HepG2 (cell line): ENCODE results near the gene SLC25A52. TPM values are rescaled to one million over a fixed set of nuclear protein-coding genes. Genes with fewer than 3 reads are reported as not detected.

Experiments used
- ATAC-seq: fragments of 200-7000 bp; cut with Tn5 transposase; 3 replicates; pipeline ENCODE4 v1.9.1; 2020; ENCODE audit warnings: mild to moderate bottlenecking, moderate library complexity
- BruUV-seq: library from RNA; stranded (reverse); fragments of 400-500 nt; replicated peaks from 2 replicates; lab custom pipeline; 2021; lab: Mats Ljungman, UMichigan
- CTCF ChIA-PET: fragments of 300-600 bp; formaldehyde crosslinking; extraction: SDS; loops from one replicate; lab custom pipeline; 2021; ENCODE audit warnings: low total read pairs, inconsistent platforms, low intra/inter-chr PET ratio; lab: Yijun Ruan, JAX
- POLR2A ChIA-PET: fragments of 350-600 bp; sonication (Branson Sonifier 250); formaldehyde crosslinking; loops from one replicate; lab custom pipeline; 2020; ENCODE audit warnings: antibody characterized with exemption, inconsistent platforms; lab: Yijun Ruan, JAX
- DNase-seq: peaks from one replicate; pipeline ENCODE4 v3.0.0-alpha.2; 2015; ENCODE audit warnings: low spot score
- FAIRE-seq: peaks from 3 replicates; lab custom pipeline; 2011; peaks lifted over from hg19 to GRCh38; lab: Jason Lieb, UNC
- H2AFZ ChIP-seq: one replicate; pipeline ENCODE4 v1.6.1; 2011; ENCODE audit warnings: low read length, inconsistent platforms
- H3K27ac ChIP-seq: fragments of 300-600 bp; 3 replicates; pipeline ENCODE4 v1.8.0; 2011; ENCODE audit warnings: mixed run types, mild to moderate bottlenecking, mixed read lengths, low read length, inconsistent platforms; ENCODE audit not compliant: insufficient read depth; ENCODE audit errors: extremely low read length
- H3K27me3 ChIP-seq, 2 experiments: fragments of 200-600 bp in 1 of 2; 2 replicates in 1 of 2; 3 replicates in 1 of 2; pipeline versions ENCODE4 v1.6.0 to v1.8.0; 2011; ENCODE audit warnings: low read length in 2 of 2, mild to moderate bottlenecking in 2 of 2, moderate library complexity in 2 of 2, inconsistent platforms in 1 of 2; ENCODE audit not compliant: insufficient read depth in 2 of 2, control insufficient read depth in 1 of 2
- H3K36me3 ChIP-seq, 2 experiments: fragments of 200-600 bp in 1 of 2; replicated peaks in 1 of 2; 2 replicates in 1 of 2; 3 replicates in 1 of 2; pipeline versions ENCODE4 v1.5.1 to v1.8.0; 2011; ENCODE audit warnings: low read length in 2 of 2, inconsistent platforms in 1 of 2; ENCODE audit not compliant: insufficient read depth in 2 of 2, control insufficient read depth in 1 of 2
- H3K4me1 ChIP-seq: 2 replicates; pipeline ENCODE4 v1.5.1; 2012; ENCODE audit warnings: low read length, inconsistent platforms; ENCODE audit not compliant: insufficient read depth
- H3K4me2 ChIP-seq: 2 replicates; pipeline ENCODE4 v1.6.0; 2011; ENCODE audit warnings: low read depth, low read length, inconsistent platforms
- H3K4me3 ChIP-seq, 3 experiments: fragments of 200-600 bp in 1 of 3; sonication (generic), shearing (Covaris generic) in 1 of 3; replicated peaks in 1 of 3; 2 replicates each; pipeline ENCODE4 v1.5.1; 2011 to 2016; ENCODE audit warnings: low read length in 3 of 3, inconsistent platforms in 2 of 3, low read depth in 2 of 3, mild to moderate bottlenecking in 2 of 3, control low read depth in 1 of 3, mixed read lengths in 1 of 3; ENCODE audit not compliant: insufficient read depth in 1 of 3
- H3K79me2 ChIP-seq: one replicate; pipeline ENCODE4 v1.6.1; 2011; ENCODE audit warnings: low read length, inconsistent platforms; ENCODE audit not compliant: insufficient read depth
- H3K9ac ChIP-seq: 2 replicates; pipeline ENCODE4 v1.6.0; 2011; ENCODE audit warnings: mild to moderate bottlenecking, low read depth, low read length, inconsistent platforms; ENCODE audit not compliant: insufficient read depth
- H3K9me3 ChIP-seq: 2 replicates; pipeline ENCODE4 v1.5.1; 2012; ENCODE audit warnings: mild to moderate bottlenecking, low read length
- H4K20me1 ChIP-seq: 2 replicates; pipeline ENCODE4 v1.6.0; 2011; ENCODE audit warnings: inconsistent platforms, mild to moderate bottlenecking, low read length, moderate library complexity; ENCODE audit not compliant: insufficient read depth
- CC2D1A ChIP-seq: sonication (generic); formaldehyde crosslinking; IDR thresholded peaks from 2 replicates; pipeline ENCODE4 v1.8.1; 2023; ENCODE audit warnings: mild to moderate bottlenecking, missing genetic modification reagents
- FOXC1 ChIP-seq: sonication (generic); formaldehyde crosslinking; IDR thresholded peaks from 2 replicates; pipeline ENCODE4 v1.8.0; 2022; ENCODE audit warnings: mild to moderate bottlenecking, missing genetic modification reagents, borderline replicate concordance
- RBM39 ChIP-seq: fragments of 200-400 bp; formaldehyde crosslinking; IDR thresholded peaks from one replicate; pipeline ENCODE4 v1.6.1; 2018; ENCODE audit warnings: antibody characterized with exemption, mild to moderate bottlenecking, low read depth, low read length; ENCODE audit not compliant: poor library complexity, severe bottlenecking
- RELA ChIP-seq: sonication (generic); formaldehyde crosslinking; IDR thresholded peaks from 2 replicates; pipeline ENCODE4 v1.4.0; 2020; ENCODE audit warnings: missing genetic modification reagents
- SIX4 ChIP-seq: sonication (generic); formaldehyde crosslinking; IDR thresholded peaks from 2 replicates; pipeline ENCODE4 v1.4.0; 2020; ENCODE audit warnings: missing genetic modification reagents
- ZNF234 ChIP-seq: sonication (generic); formaldehyde crosslinking; conservative IDR thresholded peaks from 2 replicates; pipeline ENCODE4 v1.5.1; 2020; ENCODE audit warnings: mild to moderate bottlenecking, missing genetic modification reagents
- ZNF3 ChIP-seq: IDR thresholded peaks from 2 replicates; pipeline ENCODE4 v1.7.0; 2017; ENCODE audit warnings: inconsistent platforms
- ZNF350 ChIP-seq: sonication (generic); formaldehyde crosslinking; IDR thresholded peaks from 2 replicates; pipeline ENCODE4 v1.4.0; 2020; ENCODE audit warnings: mild to moderate bottlenecking, low read depth, missing genetic modification reagents, borderline replicate concordance
- ZNF552 ChIP-seq: sonication (generic); formaldehyde crosslinking; IDR thresholded peaks from 2 replicates; pipeline ENCODE4 v1.9.0; 2022; ENCODE audit warnings: missing genetic modification reagents, mild to moderate bottlenecking, borderline replicate concordance
- ZNF629 ChIP-seq: sonication (generic); formaldehyde crosslinking; conservative IDR thresholded peaks from 2 replicates; pipeline ENCODE4 v1.5.0; 2020; ENCODE audit warnings: missing genetic modification reagents
- ZNF75D ChIP-seq: sonication (generic); formaldehyde crosslinking; IDR thresholded peaks from 2 replicates; pipeline ENCODE4 v1.8.1; 2023; ENCODE audit warnings: missing genetic modification reagents, mild to moderate bottlenecking, borderline replicate concordance
- WGBS: methylation state at CpG from one replicate; pipeline ENCODE4 v1.1.6; 2017; ENCODE audit warnings: low lambda C conversion rate; 5-methylcytosine and 5-hydroxymethylcytosine counted together
- in situ Hi-C: cut with HindIII; loops from 2 replicates; pipeline ENCODE4 v1.10.0; 2017; ENCODE audit warnings: low pct_unique_long_range_greater_than_20kb; ENCODE audit not compliant: extremely low pct_ligation_motif_present
- intact Hi-C: fragments of 100-400 bp; cut with micrococcal nuclease; formaldehyde crosslinking; loops from one replicate; pipeline ENCODE4 v1.10.0; 2022; ENCODE audit not compliant: unreplicated experiment
- polyA plus RNA-seq, 8 experiments: library from polyadenylated mRNA; depleted of rRNA in 3 of 8; stranded (reverse) in 7 of 8; unstranded in 1 of 8; fragments of >200 nt; fragmentation: Illumina TruSeq in 4 of 8; extraction: Trizol in 4 of 8; gene quantifications; 2 replicates each; pipeline versions ENCODE4 v1.2.1 to v1.2.3, GENCODE V29; 2011 to 2016; ENCODE audit warnings: low read depth in 4 of 8, missing spikeins in 1 of 8, mixed read lengths in 1 of 8; ENCODE audit not compliant: insufficient read depth in 1 of 8
- total RNA-seq, 5 experiments: library from RNA; depleted of rRNA; stranded (reverse); fragments of >200 nt; fragmentation: Illumina TruSeq; extraction: Trizol; gene quantifications; 2 replicates each; pipeline ENCODE4 v1.2.3, GENCODE V29; 2016; ENCODE audit warnings: low read depth in 1 of 5
- TF ChIP-seq, protein P1 (sequence below): sonication (generic); formaldehyde crosslinking; IDR thresholded peaks from 2 replicates; pipeline ENCODE4 v1.4.0; 2020; ENCODE audit warnings: missing genetic modification reagents, mild to moderate bottlenecking, borderline replicate concordance

The SLC25A52 gene
- total and polyA plus RNA-seq, 2 of the 13 experiments (the other 11 are each of a cell fraction or from before 2014, with no cell fraction given) = 0.46 TPM; not detected in 1

DNA sequence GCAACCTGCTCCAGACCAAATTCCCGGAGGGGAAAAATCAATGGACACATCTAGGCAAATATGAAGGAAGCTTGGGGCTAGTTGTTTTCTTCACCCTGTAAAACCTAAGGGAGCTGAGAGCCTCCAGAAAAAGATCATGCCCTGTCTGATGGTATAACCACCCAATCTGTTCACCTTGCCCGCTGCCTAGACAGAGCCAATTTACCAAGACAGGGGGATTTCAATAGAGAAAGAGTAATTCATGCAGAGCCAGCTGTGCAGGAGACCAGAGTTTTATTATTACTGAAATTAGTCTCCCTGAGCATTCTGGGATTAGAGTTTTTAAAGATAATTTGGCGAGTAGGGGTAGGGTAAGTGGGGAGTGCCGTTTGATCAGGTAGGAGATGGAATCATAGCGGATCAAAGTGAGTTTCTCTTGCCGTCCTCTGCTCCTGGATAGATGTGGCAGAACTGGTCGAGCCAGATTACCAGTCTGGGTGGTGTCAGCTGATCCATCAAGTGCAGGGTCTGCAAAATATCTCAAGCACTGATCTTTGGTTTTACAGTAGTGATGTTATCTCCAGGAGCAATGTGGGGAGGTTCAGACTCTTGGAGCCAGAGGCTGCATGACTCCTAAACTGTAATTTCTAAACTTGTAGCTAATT, 41.2 kb downstream of the SLC25A52 start:
- peaks cover 0 to under 1% of the 10 kb centered on the region in 2 experiments; a peak in 3 of 5 replicates for H3K27me3 ChIP-seq
- DNase-seq (no peak), ATAC-seq (no peak), FAIRE-seq (no peak)
- no peak overlapping the region for H3K27ac ChIP-seq
- no peak overlapping the region for H2AFZ ChIP-seq
- intact Hi-C loops (loop anchor here (10.0 kb wide), 1 partner anchor 745 kb away; no protein-coding TSS in a partner anchor), in situ Hi-C loops (loop anchor here (5.0 kb wide), 1 partner anchor 162 kb away; no protein-coding TSS in a partner anchor)
- ChIA-PET POLR2A (no interaction called here), CTCF (no interaction called here)
- no peak overlapping the region for H3K4me2 ChIP-seq
- WGBS = 38% methylated on average over 7 of the region's 7 CpGs
- H3K9ac ChIP-seq = no peak overlapping the region
- H3K9me3 ChIP-seq = peaks cover 13% of the 10 kb centered on the region
- no peaks in the 10 kb centered on the region for H3K4me1 ChIP-seq
- BruUV-seq = no TSS peak
- H3K79me2 ChIP-seq = no peaks in the 10 kb centered on the region
- no peaks in the 10 kb centered on the region for H3K36me3 ChIP-seq
- no peak overlapping the region for H3K4me3 ChIP-seq
- H4K20me1 ChIP-seq = no peaks in the 10 kb centered on the region
- TF ChIP-seq ZNF629 (no peak), RELA (CRISPR knock-in tag) (no peak), ZNF75D (CRISPR knock-in tag) (no peak), ZNF552 (no peak), SIX4 (CRISPR knock-in tag) (no peak), RBM39 (no peak), ZNF350 (no peak), CC2D1A (CRISPR knock-in tag) (no peak), ZNF234 (CRISPR knock-in tag) (no peak), ZNF3 (CRISPR knock-in tag) (no peak), FOXC1 (CRISPR knock-in tag) (no peak)
- TF ChIP-seq, protein P1, sequence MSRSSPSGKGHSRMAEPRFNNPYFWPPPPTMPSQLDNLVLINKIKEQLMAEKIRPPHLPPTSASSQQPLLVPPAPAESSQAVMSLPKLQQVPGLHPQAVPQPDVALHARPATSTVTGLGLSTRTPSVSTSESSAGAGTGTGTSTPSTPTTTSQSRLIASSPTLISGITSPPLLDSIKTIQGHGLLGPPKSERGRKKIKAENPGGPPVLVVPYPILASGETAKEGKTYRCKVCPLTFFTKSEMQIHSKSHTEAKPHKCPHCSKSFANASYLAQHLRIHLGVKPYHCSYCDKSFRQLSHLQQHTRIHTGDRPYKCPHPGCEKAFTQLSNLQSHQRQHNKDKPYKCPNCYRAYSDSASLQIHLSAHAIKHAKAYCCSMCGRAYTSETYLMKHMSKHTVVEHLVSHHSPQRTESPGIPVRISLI (CRISPR knock-in tag) = no peak
